Cerebellar nuclear complex (tissue), 1 donor: ENCODE data around the gene TCF7L1.

Experiments
- DNase-seq, 2 experiments: peaks; one replicate each; lab custom pipeline; 2025; lab: John Stamatoyannopoulos, UW

The TCF7L1 gene

GRCh38 chr2:85230679-85231467, 97.7 kb downstream of the TCF7L1 start:
- DNase-seq, result no peak

GRCh38 chr2:85231468-85231805, 98.2 kb downstream of the TCF7L1 start:
- DNase-seq, result no peak

- no peak for DNase-seq
Measured at GRCh38 chr2:85231952-85232351, 98.8 kb downstream of the TCF7L1 start.

- no peak for DNase-seq
Measured at GRCh38 chr2:85234868-85235267, 101.7 kb downstream of the TCF7L1 start.

GRCh38 chr2:85235281-85235680, 102.1 kb downstream of the TCF7L1 start:
- DNase-seq, result no peak

- DNase-seq, result no peak
Measured at GRCh38 chr2:85236084-85236483, 102.9 kb downstream of the TCF7L1 start.

- DNase-seq, result no peak
Measured at GRCh38 chr2:85237849-85238565, 104.8 kb downstream of the TCF7L1 start.

- no peak for DNase-seq
Measured at GRCh38 chr2:85238607-85239006, 105.4 kb downstream of the TCF7L1 start.

- no peak for DNase-seq
Measured at GRCh38 chr2:85239102-85239501, 105.9 kb downstream of the TCF7L1 start.

GRCh38 chr2:85240055-85240454, 106.9 kb downstream of the TCF7L1 start:
- no peak for DNase-seq

- DNase-seq, result no peak
Measured at GRCh38 chr2:85242321-85242720, 109.1 kb downstream of the TCF7L1 start.

GRCh38 chr2:85243101-85244072, 110.2 kb downstream of the TCF7L1 start:
- DNase-seq, result no peak

- no peak for DNase-seq
Measured at GRCh38 chr2:85244828-85245227, 111.6 kb downstream of the TCF7L1 start.

- no peak for DNase-seq
Measured at GRCh38 chr2:85245891-85246290, 112.7 kb downstream of the TCF7L1 start.

- no peak for DNase-seq
Measured at GRCh38 chr2:85246348-85246747, 113.2 kb downstream of the TCF7L1 start.

GRCh38 chr2:85247610-85248009, 114.4 kb downstream of the TCF7L1 start:
- DNase-seq, result no peak

GRCh38 chr2:85248773-85249509, 115.7 kb downstream of the TCF7L1 start:
- DNase-seq, result no peak

GRCh38 chr2:85250045-85250444, 116.9 kb downstream of the TCF7L1 start:
- no peak for DNase-seq

GRCh38 chr2:85251070-85251616, 118.0 kb downstream of the TCF7L1 start:
- DNase-seq, result no peak

GRCh38 chr2:85253890-85254289, 120.7 kb downstream of the TCF7L1 start:
- no peak for DNase-seq

GRCh38 chr2:85254540-85255300, 121.5 kb downstream of the TCF7L1 start:
- DNase-seq, result no peak
